ENCODE measurements around the gene XXYLT1.

XXYLT1 gene

DNA sequence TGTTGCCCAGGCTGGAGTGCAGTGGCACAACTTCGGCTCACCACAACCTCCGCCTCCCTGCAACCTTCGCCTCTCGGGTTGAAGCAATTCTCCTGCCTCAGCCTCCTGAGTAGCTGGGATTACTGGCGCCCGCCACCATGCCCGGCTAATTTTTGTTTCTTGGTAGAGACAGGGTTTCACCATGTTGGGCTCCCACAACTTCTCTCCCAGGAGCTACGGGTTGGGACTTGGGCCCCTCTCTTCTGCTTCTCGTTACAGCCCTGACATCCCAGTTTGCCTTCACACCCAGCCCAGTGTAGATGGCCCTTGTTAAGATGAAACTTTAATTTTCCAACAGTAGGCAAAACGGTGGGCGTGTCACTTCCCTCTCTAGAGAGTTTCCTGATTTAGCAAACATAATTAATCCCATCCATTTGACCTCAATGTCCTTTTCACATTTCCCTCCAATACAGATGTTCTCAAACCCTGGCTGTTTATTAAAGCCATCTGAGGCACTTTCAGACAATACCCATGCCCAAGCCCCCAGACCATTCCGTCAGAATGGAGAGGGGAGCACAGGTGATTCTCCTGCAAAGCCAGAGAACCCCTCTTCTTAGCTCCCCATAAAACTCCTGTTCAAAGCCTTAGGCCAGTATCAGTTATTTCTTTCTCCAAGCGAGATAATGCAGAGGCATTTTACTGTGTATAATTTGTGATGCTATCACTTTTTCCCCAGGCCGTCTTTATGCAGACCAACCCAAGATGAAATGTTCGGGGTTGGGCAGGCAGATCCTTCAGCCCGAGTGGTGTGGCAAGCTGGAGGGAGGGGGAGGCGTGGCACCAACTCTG, 245.7 kb downstream of the XXYLT1 start:
- Histone ChIP-seq H3K9me3 (ENCODE audit: control insufficient read depth in 5 of 5, low read length in 5 of 5) (peaks cover 0 to 3% (median 0%) of the 10 kb centered on the region in 5 donors), H3K4me1 (ENCODE audit: control insufficient read depth in 5 of 5, insufficient read depth in 5 of 5, low read length in 5 of 5) (peaks cover 0 to 34% (median 3%) of the 10 kb centered on the region in 5 donors), H3K27ac (ENCODE audit: low read depth, low read length) (no peak overlapping the region), H3K36me3 (ENCODE audit: control insufficient read depth in 5 of 5, insufficient read depth in 5 of 5, low read length in 5 of 5) (no peaks in the 10 kb centered on the region), H3K4me3 (ENCODE audit: low read depth in 1 of 5, low read length in 5 of 5) (no peak overlapping the region), H3K27me3 (ENCODE audit: control insufficient read depth in 5 of 5, insufficient read depth in 4 of 5, low read length in 5 of 5) (no peaks in the 10 kb centered on the region), H3K9ac (ENCODE audit: low read length in 5 of 5) (no peak overlapping the region)

- Histone ChIP-seq H3K9me3 (ENCODE audit: control insufficient read depth in 5 of 5, low read length in 5 of 5) (peaks cover 0 to 3% (median 0%) of the 10 kb centered on the region in 5 donors), H3K4me1 (ENCODE audit: control insufficient read depth in 5 of 5, insufficient read depth in 5 of 5, low read length in 5 of 5) (peaks cover 0 to 24% (median 3%) of the 10 kb centered on the region in 5 donors), H3K27me3 (ENCODE audit: control insufficient read depth in 5 of 5, insufficient read depth in 4 of 5, low read length in 5 of 5) (peaks cover 0 to 4% (median 0%) of the 10 kb centered on the region in 5 donors), H3K9ac (ENCODE audit: low read length in 5 of 5) (no peak overlapping the region), H3K4me3 (ENCODE audit: low read depth in 1 of 5, low read length in 5 of 5) (no peak overlapping the region), H3K27ac (ENCODE audit: low read depth, low read length) (no peak overlapping the region), H3K36me3 (ENCODE audit: control insufficient read depth in 5 of 5, insufficient read depth in 5 of 5, low read length in 5 of 5) (no peaks in the 10 kb centered on the region)
Observed at GRCh38 chr3:195023989-195024388, 247.0 kb downstream of the XXYLT1 start.

- H3K27ac ChIP-seq (ENCODE audit: low read depth, low read length) = no peak overlapping the region
- peaks cover 0 to 21% (median 3%) of the 10 kb centered on the region in 5 donors for H3K4me1 ChIP-seq (ENCODE audit: control insufficient read depth in 5 of 5, insufficient read depth in 5 of 5, low read length in 5 of 5)
- H3K9me3 ChIP-seq (ENCODE audit: control insufficient read depth in 5 of 5, low read length in 5 of 5) = peaks cover 0 to 3% (median 0%) of the 10 kb centered on the region in 5 donors
- H3K27me3 ChIP-seq (ENCODE audit: control insufficient read depth in 5 of 5, insufficient read depth in 4 of 5, low read length in 5 of 5) = peaks cover 0 to 4% (median 0%) of the 10 kb centered on the region in 5 donors
- H3K9ac ChIP-seq (ENCODE audit: low read length in 5 of 5) = no peak overlapping the region
- H3K36me3 ChIP-seq (ENCODE audit: control insufficient read depth in 5 of 5, insufficient read depth in 5 of 5, low read length in 5 of 5) = no peaks in the 10 kb centered on the region
- H3K4me3 ChIP-seq (ENCODE audit: low read depth in 1 of 5, low read length in 5 of 5) = no peak overlapping the region
Observed at GRCh38 chr3:195023576-195023975, 247.4 kb downstream of the XXYLT1 start.

GRCh38 chr3:195021692-195022091, 249.3 kb downstream of the XXYLT1 start:
- peaks cover 0 to 25% (median 3%) of the 10 kb centered on the region in 5 donors for H3K4me1 ChIP-seq (ENCODE audit: control insufficient read depth in 5 of 5, insufficient read depth in 5 of 5, low read length in 5 of 5)
- no peaks in the 10 kb centered on the region for H3K9me3 ChIP-seq (ENCODE audit: control insufficient read depth in 5 of 5, low read length in 5 of 5)
- H3K27me3 ChIP-seq (ENCODE audit: control insufficient read depth in 5 of 5, insufficient read depth in 4 of 5, low read length in 5 of 5) = peaks cover 0 to 10% (median 0%) of the 10 kb centered on the region in 5 donors
- H3K36me3 ChIP-seq (ENCODE audit: control insufficient read depth in 5 of 5, insufficient read depth in 5 of 5, low read length in 5 of 5) = no peaks in the 10 kb centered on the region
- H3K4me3 ChIP-seq (ENCODE audit: low read depth in 1 of 5, low read length in 5 of 5) = no peak overlapping the region
- H3K9ac ChIP-seq (ENCODE audit: low read length in 5 of 5) = no peak overlapping the region
- H3K27ac ChIP-seq (ENCODE audit: low read depth, low read length) = no peak overlapping the region

DNA sequence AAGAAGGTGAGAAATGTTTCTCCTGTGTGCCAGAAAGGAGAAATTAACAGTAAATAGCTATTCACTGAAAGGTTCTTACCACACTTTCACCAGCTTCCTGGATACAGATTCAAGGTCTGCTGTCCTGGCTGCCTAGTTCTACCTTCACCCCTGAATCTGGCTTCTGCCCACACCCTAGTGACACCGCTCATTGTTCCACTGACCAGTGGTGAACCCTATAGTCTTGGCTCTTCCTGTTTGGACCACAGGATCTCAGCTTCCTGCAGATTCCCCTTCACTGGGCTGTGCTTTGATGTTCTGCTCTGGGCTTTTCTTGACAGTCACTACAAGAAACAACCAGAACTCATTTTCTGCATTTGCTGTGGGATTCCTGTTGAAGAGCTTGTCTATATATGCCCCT, 250.0 kb downstream of the XXYLT1 start:
- H3K4me3 ChIP-seq (ENCODE audit: low read depth in 1 of 5, low read length in 5 of 5) = no peak overlapping the region
- peaks cover 0 to 10% (median 0%) of the 10 kb centered on the region in 5 donors for H3K27me3 ChIP-seq (ENCODE audit: control insufficient read depth in 5 of 5, insufficient read depth in 4 of 5, low read length in 5 of 5)
- H3K4me1 ChIP-seq (ENCODE audit: control insufficient read depth in 5 of 5, insufficient read depth in 5 of 5, low read length in 5 of 5) = peaks cover 0 to 27% (median 3%) of the 10 kb centered on the region in 5 donors
- no peaks in the 10 kb centered on the region for H3K36me3 ChIP-seq (ENCODE audit: control insufficient read depth in 5 of 5, insufficient read depth in 5 of 5, low read length in 5 of 5)
- no peak overlapping the region for H3K9ac ChIP-seq (ENCODE audit: low read length in 5 of 5)
- H3K27ac ChIP-seq (ENCODE audit: low read depth, low read length) = no peak overlapping the region
- no peaks in the 10 kb centered on the region for H3K9me3 ChIP-seq (ENCODE audit: control insufficient read depth in 5 of 5, low read length in 5 of 5)

- Histone ChIP-seq H3K9me3 (ENCODE audit: control insufficient read depth in 5 of 5, low read length in 5 of 5) (no peaks in the 10 kb centered on the region), H3K36me3 (ENCODE audit: control insufficient read depth in 5 of 5, insufficient read depth in 5 of 5, low read length in 5 of 5) (no peaks in the 10 kb centered on the region), H3K4me1 (ENCODE audit: control insufficient read depth in 5 of 5, insufficient read depth in 5 of 5, low read length in 5 of 5) (peaks cover 0 to 24% (median 2%) of the 10 kb centered on the region in 5 donors), H3K9ac (ENCODE audit: low read length in 5 of 5) (no peak overlapping the region), H3K27ac (ENCODE audit: low read depth, low read length) (no peak overlapping the region), H3K4me3 (ENCODE audit: low read depth in 1 of 5, low read length in 5 of 5) (no peak overlapping the region), H3K27me3 (ENCODE audit: control insufficient read depth in 5 of 5, insufficient read depth in 4 of 5, low read length in 5 of 5) (peaks cover 0 to 10% (median 0%) of the 10 kb centered on the region in 5 donors)
Observed at GRCh38 chr3:195020185-195020584, 250.8 kb downstream of the XXYLT1 start.

DNA sequence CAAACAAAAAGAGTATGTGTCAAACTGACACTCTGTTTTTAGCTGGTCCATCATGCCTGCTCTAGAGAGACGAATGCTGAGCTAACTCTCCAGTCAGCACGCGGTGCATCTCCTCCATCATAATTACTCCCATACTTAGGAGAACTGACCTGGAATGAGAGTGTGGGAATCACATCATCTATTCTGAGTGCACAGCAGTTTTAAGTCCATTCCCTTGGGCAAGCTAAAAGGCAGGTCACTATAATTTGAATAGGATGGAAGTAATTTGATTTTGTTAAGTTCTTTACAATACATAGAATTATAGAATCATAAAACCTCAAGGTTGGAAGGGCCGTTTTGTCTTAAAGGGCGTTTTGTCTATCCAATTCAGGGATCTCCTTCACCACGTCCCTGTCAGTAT, 251.6 kb downstream of the XXYLT1 start:
- Histone ChIP-seq H3K27me3 (ENCODE audit: control insufficient read depth in 5 of 5, insufficient read depth in 4 of 5, low read length in 5 of 5) (peaks cover 0 to 11% (median 0%) of the 10 kb centered on the region in 5 donors), H3K9ac (ENCODE audit: low read length in 5 of 5) (no peak overlapping the region), H3K36me3 (ENCODE audit: control insufficient read depth in 5 of 5, insufficient read depth in 5 of 5, low read length in 5 of 5) (no peaks in the 10 kb centered on the region)

More for the DNA sequence above, 251.6 kb downstream of the XXYLT1 start:
- Histone ChIP-seq H3K27ac (ENCODE audit: low read depth, low read length) (no peak overlapping the region), H3K4me3 (ENCODE audit: low read depth in 1 of 5, low read length in 5 of 5) (no peak overlapping the region), H3K9me3 (ENCODE audit: control insufficient read depth in 5 of 5, low read length in 5 of 5) (no peaks in the 10 kb centered on the region), H3K4me1 (ENCODE audit: control insufficient read depth in 5 of 5, insufficient read depth in 5 of 5, low read length in 5 of 5) (peaks cover 0 to 29% (median 2%) of the 10 kb centered on the region in 5 donors)
